GM12874 (cell line): ENCODE data around the gene DACT1.

Experiments used
- TF ChIP-seq, protein P1 (sequence below): IDR thresholded peaks from 2 replicates; pipeline ENCODE4 v1.5.1; 2011; ENCODE audit warnings: low read depth, mild to moderate bottlenecking, control low read depth, low read length, moderate library complexity; ENCODE audit not compliant: insufficient read depth

Gene DACT1

DNA sequence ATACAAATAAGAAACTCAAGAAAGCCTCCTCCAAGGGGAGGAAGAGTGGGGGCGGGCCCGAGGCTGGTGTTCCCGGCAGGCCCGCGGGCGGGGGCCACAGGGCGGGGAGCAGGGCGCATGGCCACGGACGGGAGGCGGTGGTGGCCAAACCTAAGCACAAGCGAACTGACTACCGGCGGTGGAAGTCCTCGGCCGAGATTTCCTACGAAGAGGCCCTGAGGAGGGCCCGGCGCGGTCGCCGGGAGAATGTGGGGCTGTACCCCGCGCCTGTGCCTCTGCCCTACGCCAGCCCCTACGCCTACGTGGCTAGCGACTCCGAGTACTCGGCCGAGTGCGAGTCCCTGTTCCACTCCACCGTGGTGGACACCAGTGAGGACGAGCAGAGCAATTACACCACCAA lies 8.7 kb downstream of the DACT1 start:
- TF ChIP-seq, protein P1, sequence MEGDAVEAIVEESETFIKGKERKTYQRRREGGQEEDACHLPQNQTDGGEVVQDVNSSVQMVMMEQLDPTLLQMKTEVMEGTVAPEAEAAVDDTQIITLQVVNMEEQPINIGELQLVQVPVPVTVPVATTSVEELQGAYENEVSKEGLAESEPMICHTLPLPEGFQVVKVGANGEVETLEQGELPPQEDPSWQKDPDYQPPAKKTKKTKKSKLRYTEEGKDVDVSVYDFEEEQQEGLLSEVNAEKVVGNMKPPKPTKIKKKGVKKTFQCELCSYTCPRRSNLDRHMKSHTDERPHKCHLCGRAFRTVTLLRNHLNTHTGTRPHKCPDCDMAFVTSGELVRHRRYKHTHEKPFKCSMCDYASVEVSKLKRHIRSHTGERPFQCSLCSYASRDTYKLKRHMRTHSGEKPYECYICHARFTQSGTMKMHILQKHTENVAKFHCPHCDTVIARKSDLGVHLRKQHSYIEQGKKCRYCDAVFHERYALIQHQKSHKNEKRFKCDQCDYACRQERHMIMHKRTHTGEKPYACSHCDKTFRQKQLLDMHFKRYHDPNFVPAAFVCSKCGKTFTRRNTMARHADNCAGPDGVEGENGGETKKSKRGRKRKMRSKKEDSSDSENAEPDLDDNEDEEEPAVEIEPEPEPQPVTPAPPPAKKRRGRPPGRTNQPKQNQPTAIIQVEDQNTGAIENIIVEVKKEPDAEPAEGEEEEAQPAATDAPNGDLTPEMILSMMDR: no peak

DNA sequence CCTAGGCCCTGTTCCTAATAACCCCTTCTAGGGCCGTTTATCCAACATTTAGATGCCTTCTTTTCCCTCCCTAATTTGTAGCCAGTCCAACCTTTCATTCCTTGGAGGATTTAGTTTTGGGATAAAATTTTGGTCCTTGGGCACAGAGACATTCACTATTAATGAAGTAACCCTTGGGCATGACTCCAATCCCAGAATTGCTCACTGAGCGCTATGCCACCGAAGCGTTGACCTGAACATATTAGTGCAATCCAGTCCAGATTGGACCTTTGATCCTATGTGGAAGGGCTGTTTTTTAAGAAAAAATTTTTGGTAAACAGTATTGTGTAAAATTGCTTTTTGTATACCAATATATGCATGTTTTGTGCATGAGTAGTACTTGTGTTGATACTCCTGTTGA lies 10.0 kb downstream of the DACT1 start:
- TF ChIP-seq, protein P1: no peak

DNA sequence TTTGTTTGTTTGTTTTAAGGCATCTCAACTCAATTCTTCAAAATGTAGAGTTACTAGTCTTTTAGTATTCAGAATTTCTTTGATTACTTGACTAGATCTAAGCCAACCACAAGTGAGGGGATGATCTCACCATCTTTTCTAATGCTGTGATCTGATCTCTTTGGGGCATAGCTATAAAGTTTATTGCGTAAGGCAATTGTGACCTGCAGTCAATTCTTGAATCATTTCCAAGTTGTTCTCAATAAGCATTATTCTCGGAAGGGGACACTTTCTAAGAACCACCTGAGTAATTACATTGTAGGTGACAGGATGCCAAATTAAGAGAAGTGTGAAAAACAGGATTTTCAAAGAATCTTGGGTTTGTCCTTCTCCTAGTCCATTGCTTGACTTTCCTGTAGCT lies 13.1 kb downstream of the DACT1 start:
- TF ChIP-seq, protein P1: no peak

DNA sequence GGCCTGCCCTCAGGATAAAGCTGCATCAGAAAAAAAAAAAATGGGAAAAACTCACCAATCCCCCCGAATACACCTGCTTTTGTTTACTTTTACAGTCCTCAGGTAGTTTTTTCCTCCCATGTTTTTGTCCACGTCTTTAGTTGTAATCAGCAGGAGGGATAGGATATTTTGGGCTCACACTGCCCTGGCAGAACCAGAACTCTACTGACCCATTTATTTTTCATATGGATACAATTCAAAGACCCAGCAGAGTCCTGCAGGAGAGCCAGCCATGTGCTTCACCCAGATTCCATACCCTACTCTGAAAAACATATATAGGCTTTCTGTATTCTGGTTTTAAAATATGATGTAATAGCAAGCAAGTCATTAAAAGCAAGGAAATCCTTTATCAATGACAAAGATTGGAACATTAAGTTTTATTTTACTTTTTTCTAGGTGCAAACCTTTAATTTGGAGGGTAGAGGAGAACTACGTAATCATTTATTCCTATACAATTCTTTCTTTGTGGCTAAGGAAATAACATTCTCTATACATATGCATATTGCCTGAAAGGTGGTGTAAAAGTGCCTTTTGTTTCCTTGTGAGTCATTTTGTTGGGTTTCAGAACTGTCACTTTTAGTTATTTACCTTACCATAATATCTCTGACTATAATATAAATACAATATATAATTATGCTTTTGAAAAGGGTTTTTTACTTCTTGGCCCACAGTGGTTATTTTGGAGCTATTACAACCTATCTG lies 19.1 kb downstream of the DACT1 start:
- TF ChIP-seq, protein P1: no peak

DNA sequence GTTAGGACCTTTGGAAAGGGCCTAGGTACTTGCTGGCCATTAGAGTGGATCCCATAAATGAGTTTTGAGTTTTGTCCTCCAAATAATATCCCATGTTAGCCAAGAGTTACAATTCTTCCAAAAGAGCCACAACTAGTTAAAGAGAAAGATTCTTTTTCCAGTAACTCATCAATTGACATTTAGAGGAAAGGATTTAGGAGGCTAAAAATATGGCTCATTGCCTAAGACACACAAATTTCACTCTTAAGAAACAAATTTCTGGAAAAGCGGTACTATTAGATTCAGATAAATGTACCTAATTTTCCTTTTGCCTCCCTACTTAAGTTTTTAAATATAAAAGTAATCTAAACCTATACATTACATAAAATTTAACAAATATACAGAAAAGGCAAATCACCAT lies 21.3 kb downstream of the DACT1 start:
- TF ChIP-seq, protein P1: no peak

DNA sequence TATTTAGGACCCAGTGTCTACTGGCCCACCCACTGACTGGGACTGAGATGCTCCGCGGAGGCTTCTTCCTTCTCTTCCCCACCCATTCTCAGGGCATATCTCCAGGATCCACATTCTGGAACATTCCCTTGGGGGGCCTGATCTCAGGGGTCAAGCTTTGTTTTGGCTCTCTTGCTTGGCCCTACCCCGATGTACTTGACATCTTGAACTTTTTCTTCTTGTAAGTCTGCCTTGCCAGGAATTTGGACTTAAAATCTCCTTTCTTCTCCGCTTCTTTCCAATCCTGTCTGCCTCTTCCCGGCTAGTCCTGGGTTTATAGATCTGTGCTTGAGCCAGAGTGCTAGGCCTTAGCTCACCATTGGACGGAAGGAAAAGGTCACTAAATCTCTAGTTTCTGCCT lies 22.1 kb downstream of the DACT1 start:
- TF ChIP-seq, protein P1: no peak

DNA sequence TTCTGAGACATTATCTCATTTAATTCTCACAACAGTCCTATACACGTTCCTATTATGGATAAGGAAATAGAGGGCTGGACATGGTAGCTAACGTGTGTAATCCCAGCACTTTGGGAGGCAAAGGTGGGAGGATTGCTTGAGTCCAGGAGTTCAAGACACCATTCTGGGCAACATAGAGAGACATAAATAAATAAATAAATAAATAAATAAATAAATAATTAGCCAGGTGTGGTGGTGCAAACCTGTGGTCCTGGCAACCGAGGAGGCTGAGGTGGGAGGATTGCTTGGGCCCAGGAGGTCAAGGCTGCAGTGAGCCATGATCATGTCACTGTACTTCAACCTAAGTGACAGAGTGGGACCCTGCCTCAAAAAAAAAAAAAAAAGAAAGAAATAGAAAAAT lies 22.6 kb downstream of the DACT1 start:
- TF ChIP-seq, protein P1: no peak
